NB4 (cell line): Measurements from ENCODE around the gene PSMC1.
"Not testable (repeated sequence)": the region's sequence is repeated elsewhere in the genome, so short reads cannot be mapped to it uniquely, and the experiment has no call there.

ENCODE experiments used
- DNase-seq: peaks from one replicate; pipeline ENCODE4 v3.0.0; 2010; ENCODE audit warnings: low read depth
- H3K4me3 ChIP-seq: one replicate; pipeline ENCODE4 v1.5.1; 2011; ENCODE audit warnings: mild to moderate bottlenecking, low read depth, low read length, moderate library complexity
- MAX ChIP-seq: IDR thresholded peaks from 2 replicates; pipeline ENCODE4 v1.6.1; 2011; ENCODE audit warnings: low read depth, low read length
- MYC ChIP-seq: IDR thresholded peaks from 2 replicates; pipeline ENCODE4 v1.6.1; 2011; ENCODE audit warnings: low read depth, low read length
- POLR2A ChIP-seq: IDR thresholded peaks from 2 replicates; pipeline ENCODE4 v1.6.1; 2011; ENCODE audit warnings: mild to moderate bottlenecking; ENCODE audit not compliant: insufficient read length; ENCODE audit errors: extremely low read depth
- TF ChIP-seq, protein P1 (sequence below): IDR thresholded peaks from one replicate; pipeline ENCODE4 v1.5.1; 2012; ENCODE audit warnings: low read depth, low read length

Gene PSMC1

GRCh38 chr14:90242444-90242843, 13.9 kb upstream of the PSMC1 start:
- H3K4me3 ChIP-seq, result no peak overlapping the region

GRCh38 chr14:90246936-90247335, 9.4 kb upstream of the PSMC1 start:
- TF ChIP-seq MYC, result no peak
- no peak for DNase-seq
- no peak overlapping the region for H3K4me3 ChIP-seq

More at GRCh38 chr14:90242444-90242843, 13.9 kb upstream of the PSMC1 start:
- TF ChIP-seq MAX (no peak), POLR2A (no peak), MYC (no peak)
- TF ChIP-seq, protein P1, sequence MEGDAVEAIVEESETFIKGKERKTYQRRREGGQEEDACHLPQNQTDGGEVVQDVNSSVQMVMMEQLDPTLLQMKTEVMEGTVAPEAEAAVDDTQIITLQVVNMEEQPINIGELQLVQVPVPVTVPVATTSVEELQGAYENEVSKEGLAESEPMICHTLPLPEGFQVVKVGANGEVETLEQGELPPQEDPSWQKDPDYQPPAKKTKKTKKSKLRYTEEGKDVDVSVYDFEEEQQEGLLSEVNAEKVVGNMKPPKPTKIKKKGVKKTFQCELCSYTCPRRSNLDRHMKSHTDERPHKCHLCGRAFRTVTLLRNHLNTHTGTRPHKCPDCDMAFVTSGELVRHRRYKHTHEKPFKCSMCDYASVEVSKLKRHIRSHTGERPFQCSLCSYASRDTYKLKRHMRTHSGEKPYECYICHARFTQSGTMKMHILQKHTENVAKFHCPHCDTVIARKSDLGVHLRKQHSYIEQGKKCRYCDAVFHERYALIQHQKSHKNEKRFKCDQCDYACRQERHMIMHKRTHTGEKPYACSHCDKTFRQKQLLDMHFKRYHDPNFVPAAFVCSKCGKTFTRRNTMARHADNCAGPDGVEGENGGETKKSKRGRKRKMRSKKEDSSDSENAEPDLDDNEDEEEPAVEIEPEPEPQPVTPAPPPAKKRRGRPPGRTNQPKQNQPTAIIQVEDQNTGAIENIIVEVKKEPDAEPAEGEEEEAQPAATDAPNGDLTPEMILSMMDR, result no peak
- DNase-seq, result no peak

- DNase-seq, H3K4me3 ChIP-seq: not testable (repeated sequence)
Measured at GRCh38 chr14:90247441-90247840, 8.9 kb upstream of the PSMC1 start.

DNA sequence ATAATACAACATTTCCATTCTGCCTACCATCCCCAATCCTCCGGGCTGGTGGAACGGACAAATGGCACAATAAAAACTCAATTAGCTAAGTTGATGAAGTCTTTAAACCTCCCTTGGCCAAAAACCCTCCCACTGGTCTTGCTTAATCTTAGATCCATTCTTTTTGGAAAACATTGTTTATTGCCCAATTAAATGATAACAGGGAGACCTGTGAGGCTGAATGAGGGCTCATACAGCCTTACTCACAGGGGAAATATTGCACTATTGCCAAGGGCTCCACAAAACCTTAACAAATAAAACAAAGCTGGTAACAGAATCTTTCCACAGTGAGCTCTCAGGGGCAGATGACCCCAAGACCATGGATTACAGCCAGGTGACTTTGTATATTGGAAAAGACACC, 7.8 kb upstream of the PSMC1 start:
- no peak overlapping the region for H3K4me3 ChIP-seq
- DNase-seq, result no peak
- TF ChIP-seq MAX, result no peak
- TF ChIP-seq, protein P1, result no peak
- TF ChIP-seq MYC, result no peak
- no peak for TF ChIP-seq POLR2A

DNA sequence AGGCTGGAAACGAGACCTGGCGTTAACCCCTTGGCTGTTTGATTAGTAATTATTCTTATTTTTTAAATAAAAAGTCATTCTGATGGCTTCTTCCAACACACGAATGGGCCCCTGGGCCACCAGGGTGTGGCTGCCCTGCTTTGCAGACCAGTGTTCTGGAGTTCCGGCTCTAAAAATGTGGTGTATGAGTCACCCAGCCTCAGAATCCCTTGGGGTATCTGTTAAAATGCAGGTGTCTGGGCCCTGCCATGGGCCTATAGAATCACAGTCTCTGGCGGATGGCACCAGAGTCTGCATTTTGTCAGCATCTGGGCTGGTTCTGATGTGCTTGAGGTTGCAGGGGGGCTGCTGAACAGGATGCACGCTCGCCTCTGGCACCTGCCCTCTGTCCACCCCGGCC, 2.5 kb upstream of the PSMC1 start:
- DNase-seq, result peak; percentile 78
- TF ChIP-seq MYC, result no peak
- no peak for TF ChIP-seq MAX
- TF ChIP-seq, protein P1, result no peak
- TF ChIP-seq POLR2A, result no peak
- H3K4me3 ChIP-seq, result no peak overlapping the region

GRCh38 chr14:90255871-90256270, 482 bp upstream of the PSMC1 start:
- peak; percentile 30 for DNase-seq
- no peak for TF ChIP-seq POLR2A
- TF ChIP-seq MYC, result no peak
- no peak for TF ChIP-seq MAX
- TF ChIP-seq, protein P1, result no peak

DNA sequence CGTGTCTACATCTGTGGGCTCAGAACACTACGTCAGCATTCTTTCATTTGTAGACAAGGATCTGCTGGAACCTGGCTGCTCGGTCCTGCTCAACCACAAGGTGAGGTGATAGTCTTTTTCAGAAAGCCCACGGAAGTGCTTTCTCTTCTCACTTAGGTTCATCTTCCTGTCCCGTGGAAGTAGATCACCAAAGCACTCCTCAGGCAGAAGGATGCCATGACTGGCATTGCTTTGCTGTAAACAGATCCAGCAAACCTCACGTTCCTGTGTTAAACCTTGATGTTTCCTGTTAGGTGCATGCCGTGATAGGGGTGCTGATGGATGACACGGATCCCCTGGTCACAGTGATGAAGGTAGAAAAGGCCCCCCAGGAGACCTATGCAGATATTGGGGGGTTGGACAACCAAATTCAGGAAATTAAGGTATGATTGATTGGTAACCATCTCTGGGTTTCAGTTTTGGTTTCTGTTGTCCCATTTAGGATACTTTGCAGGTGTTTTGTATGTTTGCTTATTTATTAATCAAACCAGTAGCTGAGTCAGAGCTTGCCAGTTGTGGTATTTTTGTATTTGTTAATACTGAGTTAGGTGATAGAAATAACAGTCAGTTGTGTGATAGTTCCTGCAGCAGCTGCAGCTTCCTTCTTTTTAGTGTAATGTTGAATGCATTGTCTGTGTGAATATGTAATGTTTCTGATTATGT, 7.5 kb downstream of the PSMC1 start:
- TF ChIP-seq MAX (no peak), POLR2A (no peak), MYC (no peak)
- TF ChIP-seq, protein P1, result no peak
- DNase-seq, result no peak
- no peak overlapping the region for H3K4me3 ChIP-seq

More at GRCh38 chr14:90255871-90256270, 482 bp upstream of the PSMC1 start:
- peak overlapping the region; percentile 98 for H3K4me3 ChIP-seq
